ENCODE results near the gene XPO1.
"Not testable (repeated sequence)": the region's sequence is repeated elsewhere in the genome, so short reads cannot be mapped to it uniquely, and the experiment has no call there.

XPO1 gene, protein sequence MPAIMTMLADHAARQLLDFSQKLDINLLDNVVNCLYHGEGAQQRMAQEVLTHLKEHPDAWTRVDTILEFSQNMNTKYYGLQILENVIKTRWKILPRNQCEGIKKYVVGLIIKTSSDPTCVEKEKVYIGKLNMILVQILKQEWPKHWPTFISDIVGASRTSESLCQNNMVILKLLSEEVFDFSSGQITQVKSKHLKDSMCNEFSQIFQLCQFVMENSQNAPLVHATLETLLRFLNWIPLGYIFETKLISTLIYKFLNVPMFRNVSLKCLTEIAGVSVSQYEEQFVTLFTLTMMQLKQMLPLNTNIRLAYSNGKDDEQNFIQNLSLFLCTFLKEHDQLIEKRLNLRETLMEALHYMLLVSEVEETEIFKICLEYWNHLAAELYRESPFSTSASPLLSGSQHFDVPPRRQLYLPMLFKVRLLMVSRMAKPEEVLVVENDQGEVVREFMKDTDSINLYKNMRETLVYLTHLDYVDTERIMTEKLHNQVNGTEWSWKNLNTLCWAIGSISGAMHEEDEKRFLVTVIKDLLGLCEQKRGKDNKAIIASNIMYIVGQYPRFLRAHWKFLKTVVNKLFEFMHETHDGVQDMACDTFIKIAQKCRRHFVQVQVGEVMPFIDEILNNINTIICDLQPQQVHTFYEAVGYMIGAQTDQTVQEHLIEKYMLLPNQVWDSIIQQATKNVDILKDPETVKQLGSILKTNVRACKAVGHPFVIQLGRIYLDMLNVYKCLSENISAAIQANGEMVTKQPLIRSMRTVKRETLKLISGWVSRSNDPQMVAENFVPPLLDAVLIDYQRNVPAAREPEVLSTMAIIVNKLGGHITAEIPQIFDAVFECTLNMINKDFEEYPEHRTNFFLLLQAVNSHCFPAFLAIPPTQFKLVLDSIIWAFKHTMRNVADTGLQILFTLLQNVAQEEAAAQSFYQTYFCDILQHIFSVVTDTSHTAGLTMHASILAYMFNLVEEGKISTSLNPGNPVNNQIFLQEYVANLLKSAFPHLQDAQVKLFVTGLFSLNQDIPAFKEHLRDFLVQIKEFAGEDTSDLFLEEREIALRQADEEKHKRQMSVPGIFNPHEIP (N-terminal part only)

DNA sequence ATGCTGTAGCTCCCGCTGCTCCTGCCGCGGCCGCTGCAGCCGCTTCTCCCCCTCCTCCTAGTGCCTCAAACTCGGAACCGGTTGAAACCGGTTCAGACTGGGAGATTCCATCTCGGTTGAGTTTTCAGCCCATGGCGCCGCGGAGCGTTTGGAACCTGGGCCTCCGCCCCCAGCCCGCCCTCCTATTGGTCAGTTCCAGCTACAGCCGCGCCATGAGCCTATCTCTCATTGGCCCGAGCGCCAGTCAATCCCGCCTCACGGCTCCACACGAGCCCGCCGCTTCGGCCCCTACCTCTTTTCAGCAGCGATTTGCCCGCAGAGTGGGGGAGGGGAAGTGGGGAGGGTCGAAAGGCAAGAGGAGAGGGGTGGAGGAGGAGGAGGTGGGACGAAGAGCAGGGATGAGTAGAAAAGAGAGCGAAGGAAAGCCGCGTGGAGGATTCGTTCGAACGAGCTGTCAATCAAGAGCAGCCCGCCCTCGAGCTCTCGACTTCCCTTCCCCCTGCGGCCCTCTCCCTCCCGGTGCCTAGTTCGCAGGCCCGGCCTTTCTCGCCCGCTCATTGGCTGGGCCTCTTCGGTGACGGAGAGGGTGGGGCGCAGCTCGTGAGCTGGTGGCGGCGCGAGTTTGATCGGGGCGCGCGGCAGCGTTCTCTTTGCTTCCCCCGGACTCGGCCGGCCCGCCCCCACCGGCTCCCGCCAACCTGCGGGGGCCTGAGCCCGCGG is at the start of gene XPO1:
Gene XPO1 (minus strand): TSS at position 157 of the 720 bp plus-strand sequence. CDS start 4,459 bp downstream, outside the sequence.
- DNase-seq: peak; percentile 98

DNA sequence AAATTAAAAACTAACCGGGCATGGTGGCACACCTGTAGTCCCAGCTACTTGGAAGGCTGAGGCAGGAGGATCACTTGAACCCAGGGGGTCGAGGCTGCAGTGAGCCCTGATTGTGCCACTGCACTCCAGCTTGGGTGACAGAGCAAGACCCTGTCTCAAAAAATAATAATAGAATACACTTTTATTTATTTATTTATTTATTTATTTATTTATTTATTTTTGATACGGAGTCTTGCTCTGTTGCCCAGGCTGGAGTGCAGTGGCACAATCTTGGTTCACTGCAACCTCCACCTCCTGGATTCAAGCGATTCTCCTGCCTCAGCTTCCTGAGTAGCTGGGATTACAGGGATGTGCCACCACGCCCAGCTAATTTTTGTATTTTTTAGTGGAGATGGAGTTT is 48.8 kb upstream of the XPO1 start:
- not testable (repeated sequence) for DNase-seq

DNA sequence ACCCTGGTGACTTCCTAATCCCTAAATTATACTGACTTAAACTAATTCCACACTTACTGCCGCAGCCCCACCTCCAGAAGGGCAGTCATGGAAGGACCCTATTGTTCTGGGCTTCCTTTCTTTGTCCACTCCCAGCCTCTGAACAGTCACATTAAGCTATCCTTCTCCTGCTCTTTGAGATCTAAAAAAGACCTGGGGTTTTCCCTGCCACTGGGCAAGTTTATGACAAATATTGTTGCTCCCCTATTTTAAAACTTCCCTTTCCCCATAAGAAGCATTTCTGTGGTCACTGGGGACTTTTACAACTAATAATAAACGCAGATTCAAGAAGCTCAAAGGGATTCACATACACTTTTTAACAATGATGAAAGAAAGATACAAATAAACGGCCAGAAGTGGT is 47.2 kb upstream of the XPO1 start:
- DNase-seq: no peak

DNA sequence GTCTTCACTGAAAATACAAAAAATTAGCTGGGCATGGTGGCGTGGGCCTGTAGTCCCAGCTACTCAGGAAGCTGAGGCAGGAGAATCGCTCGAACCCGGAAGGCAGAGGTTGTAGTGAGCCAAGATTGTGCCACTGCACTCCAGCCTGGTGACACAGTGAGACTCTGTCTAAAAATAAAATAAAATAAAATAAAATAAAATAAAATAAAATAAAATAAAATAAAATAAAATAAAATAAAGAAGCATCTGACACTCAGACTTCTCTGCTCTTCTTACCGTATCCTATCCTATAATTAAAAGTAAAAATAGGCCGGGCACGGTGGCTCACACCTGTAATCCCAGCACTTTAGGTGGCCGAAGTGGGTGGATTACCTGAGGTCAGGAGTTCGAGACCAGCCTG is 46.2 kb upstream of the XPO1 start:
- DNase-seq: not testable (repeated sequence)

DNA sequence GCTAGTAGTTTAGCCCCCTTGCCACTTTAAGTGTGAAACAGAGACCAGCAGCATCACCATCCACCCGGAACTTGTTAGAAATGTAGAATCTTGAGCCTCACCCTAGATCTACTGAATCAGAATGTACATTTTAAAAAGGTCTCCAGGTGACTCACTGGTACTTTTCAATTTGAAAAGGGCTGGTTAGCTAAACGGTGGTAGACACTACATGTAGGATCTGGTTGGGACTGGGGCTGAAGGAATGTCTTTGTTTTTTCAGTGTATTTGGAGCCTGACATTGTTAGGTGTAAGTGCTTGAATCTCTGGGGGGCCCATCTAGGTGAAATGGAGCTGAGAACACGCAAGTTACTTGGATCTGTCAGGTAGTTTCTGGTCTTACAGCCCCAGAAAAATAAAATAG is 44.0 kb upstream of the XPO1 start:
- DNase-seq: no peak

DNA sequence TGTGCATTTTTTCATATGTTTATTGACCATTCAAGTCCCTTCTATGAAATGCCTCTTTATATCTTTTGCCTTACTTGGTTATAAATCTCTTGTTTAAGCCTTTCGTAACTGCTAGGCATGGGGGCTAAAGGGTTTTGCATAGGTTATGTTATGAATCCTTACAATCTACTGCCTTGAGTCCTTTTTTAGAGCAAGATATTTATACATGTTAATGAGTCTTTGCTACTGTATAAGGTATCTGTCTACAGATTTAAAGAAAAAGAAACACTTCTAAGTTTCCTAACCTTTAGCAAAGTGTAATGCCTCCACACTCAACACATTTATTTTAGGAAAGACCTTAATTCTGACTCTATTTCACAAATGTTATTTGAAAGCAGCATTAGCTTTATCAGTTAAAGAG is 43.6 kb upstream of the XPO1 start:
- DNase-seq: no peak

DNA sequence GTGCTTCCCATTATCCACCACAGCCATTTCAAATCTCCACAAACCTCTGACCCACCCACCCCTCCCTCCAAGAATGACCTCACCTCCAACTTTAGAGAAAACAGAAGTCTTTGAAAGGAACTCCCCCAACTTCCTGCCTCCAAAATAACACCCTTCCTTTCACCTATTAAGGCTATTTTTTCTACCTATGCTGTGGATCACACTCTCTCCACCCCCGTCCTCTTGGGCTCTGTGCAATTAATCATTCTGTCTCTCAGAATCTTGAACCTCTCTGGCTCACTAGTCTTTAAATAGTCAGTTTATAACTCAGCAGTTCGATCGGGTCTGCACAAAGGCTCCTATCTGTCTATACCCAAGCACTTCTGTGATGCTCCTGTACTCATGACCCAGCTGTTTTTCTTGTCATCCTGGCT is 37.3 kb upstream of the XPO1 start:
- DNase-seq: no peak

DNA sequence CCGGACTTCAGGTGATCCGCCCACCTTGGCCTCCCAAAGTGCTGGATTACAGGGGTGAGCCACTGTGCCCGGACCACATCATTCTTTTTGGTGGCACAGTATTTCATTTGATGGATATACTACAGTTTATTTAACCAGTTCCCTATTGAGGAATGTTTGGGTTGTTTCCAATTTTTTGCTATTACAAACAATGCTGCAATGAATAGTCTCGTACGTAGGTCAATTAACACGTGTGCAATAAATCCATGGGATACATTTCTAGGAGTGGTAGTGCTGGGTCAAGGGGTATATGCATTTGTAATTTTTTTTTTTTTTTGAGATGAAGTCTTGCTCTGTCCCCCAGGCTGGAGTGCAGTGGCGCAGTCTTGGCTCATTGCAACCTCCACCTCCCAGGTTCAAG is 28.4 kb upstream of the XPO1 start:
- no peak for DNase-seq

DNA sequence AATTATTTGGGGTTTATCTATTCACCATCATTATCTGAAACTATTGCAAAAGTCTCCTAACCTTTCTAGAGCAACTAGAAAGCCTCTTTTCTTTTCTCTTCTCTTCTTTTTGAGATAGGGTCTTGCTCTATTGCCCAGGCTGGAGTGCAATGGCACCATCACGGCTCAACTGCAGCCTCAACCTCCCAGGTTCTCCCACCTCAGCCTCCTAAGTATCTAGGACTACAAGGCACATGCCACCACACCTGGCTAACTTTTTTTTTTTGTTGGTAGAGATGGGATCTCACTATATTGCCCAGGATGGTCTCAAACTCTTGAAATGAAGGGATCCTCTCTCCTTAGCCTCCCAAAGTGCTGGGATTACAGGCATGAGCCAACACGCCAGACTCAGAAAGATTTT is 24.5 kb upstream of the XPO1 start:
- no peak for DNase-seq

DNA sequence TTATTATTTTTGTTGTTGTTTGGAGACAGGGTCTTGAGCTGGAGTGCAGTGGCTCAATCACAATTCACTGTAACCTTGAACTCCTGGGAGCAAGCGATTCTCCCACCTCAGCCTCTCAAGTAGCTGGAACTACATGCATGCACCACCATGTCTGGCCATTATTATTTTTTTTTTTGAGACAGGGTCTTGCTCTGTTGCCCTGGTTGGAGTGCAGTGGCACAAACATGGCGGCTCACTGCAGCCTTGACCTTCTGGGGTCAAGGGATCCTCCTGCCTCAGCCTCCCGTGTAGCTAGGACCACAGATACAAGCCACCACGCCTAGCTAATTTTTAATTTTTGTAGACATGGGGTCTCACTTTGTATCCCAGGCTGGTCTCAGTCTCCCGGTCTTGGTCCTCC is 20.0 kb upstream of the XPO1 start:
- DNase-seq: no peak

DNA sequence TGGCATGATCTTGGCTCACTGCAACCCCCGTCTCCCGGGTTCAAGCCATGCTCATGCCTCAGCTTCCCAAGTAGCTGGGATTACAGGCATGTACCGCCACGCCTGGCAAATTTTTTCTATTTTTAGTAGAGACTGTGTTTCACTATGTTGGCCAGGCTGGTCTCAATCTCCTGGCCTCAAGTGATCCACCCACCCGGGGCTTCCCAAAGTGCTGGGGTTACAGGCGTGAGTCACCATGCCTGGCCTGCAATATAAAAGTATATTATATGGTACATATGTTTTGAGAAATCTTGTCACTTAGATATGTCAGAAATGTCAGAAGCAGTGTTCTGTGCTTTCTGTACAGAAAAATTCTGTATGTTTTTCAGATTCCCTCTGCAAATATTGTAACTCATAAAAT is 19.2 kb upstream of the XPO1 start:
- no peak for DNase-seq

DNA sequence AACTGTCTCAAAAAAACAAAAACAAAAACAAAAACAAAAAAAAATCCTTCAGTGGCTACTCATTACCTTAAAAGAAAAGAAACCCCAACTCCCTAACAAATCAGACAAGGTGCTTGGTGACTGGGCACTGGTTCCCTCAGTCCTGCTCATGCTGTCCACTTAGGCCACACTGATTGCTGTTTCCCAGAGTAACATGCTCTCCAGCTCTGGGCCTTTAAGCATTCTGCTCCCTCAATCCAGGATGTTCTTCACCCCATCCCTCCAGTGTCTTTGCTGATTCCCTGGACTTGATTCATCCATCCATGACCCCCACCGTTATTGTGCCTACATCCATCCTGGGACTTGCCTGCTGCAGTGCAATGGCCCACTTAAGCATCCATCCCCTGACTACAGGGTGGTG is 16.4 kb upstream of the XPO1 start:
- no peak for DNase-seq

DNA sequence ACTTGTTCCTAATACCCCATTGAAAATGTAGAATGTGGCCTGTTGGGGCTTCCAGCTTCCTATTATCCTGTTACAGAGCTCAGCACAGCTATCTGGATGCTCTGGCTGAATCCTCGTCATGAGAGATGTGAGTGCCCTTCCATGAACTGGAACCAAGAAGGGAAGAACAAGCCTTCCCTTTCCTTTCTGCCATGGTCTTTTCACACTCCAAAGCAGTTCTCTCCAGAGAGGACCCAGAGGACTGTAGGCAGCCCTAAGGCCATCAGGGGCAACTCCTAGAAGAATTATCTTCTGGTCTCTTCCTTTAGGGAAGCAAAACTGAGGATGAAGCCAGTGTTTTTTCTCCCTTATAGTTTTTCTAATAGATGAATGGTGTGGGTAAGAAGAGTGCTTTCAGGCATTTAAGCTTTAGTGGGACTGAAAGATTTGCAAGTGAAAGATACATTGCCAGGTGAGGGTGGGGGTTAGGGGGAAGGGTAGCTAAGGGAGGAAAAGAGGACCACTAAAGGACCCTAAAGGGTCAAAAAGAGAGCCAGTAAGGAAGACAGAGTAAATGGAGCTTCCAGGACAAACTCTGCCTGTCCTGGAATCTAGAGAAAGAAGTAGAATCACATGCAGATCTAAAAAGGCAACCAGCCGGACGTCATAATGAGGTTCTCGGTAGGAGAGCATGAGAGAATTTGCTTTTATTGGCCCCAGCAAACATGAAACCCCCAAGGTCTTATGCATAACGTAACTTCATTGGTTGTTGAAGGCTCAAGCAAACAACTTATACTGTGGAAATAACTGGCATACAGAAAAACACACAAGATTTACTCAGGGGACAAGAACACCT is 12.4 kb upstream of the XPO1 start:
- DNase-seq: no peak

DNA sequence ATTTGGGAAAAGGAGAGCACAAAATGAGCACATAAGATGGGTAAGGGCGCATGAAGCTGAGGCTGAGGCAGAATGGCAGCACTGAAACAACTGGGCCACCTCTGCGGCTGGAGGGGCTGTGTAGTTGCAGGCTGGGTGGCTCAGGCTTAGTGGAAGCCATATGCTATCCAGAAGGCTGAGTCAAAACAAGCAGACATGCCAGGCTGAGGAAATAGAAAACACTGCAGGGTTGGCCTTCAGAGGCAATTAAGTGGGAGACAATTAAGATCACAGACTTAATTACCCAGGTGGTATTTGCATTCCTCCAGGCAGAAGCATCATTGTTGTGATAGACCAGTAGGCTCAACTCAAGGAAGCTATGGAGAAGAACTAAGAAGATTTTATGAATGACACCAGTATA is 11.4 kb upstream of the XPO1 start:
- no peak for DNase-seq

DNA sequence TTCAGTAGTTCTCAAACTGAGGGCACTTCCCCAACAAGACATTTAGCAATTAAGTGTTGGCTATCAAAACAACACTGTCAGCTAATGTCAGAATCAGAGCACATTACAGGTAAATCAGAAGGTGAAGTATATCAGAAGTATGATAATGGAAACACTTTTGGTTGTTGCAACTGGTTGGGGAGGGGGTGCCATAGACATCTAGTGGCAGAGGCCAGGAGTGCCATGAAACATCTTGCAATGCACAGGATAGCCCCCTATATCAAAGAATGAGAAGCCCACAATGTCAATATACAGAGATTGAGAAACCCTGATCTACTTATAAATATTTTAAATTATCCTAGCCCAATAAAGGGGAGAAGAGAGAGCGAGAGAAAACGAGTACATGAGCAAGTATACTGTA is 4.9 kb upstream of the XPO1 start:
- no peak for DNase-seq

DNA sequence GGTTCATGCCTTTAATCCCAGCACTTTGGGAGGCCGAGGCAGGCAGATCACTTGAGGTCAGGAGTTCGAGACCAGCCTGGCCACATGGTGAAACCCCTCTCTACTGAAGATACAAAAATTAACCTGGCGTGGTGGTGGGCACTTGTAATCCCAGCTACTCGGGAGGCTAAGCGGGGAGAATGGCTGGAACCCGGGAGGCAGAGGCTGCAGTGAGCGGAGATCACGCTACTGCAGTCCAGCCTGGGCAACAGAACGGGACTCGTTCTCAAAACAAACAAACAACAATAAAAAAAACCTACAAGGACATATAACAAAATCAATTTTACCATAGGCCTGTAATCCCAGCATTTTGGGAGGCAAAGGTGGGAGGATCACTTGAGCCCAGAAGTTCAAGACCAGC is 2.0 kb upstream of the XPO1 start:
- DNase-seq: not testable (repeated sequence)

DNA sequence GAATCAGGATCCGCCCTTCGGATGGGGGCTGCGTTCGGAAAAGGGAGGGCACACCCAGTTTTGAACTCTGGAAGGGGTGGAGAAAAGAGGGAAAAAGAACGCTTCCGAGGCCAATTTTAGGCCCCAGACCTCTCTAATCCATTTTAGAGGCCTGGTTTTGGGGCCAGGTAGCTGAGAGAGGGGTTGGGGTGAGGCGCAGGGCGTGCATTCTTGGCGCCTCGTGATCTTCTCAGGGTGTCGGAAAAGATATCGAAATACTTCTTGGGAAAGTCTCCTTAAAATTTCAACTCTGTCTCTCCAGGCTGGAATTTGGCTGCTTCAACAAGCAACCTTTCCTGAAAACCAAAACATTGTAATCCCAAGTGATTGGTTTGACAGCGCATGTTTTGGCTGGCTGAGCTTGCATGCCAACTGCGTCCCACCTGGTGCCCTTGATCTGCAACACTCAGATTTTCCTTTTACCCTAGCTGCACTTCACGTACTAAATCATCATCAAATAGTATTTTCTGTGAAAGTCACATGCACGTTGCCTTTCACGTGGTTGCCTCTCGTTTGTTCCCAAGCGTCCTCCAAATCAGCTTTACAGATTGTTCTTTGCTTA is 864 bp upstream of the XPO1 start:
- DNase-seq: peak; percentile 7 to 57

DNA sequence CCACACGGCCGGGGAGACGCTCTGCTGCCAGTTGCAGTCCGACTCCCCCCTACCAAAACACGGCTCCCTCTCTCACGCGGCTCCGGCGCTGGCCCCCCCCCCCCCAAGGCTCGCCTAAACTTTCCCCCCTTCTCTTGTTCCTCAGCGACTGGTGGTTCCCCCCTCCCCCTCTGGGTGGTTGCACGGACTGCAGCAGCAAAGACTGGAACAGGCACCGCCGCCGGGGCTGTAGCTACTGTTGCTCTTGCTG is 281 bp downstream of the XPO1 start:
- no peak for DNase-seq

DNA sequence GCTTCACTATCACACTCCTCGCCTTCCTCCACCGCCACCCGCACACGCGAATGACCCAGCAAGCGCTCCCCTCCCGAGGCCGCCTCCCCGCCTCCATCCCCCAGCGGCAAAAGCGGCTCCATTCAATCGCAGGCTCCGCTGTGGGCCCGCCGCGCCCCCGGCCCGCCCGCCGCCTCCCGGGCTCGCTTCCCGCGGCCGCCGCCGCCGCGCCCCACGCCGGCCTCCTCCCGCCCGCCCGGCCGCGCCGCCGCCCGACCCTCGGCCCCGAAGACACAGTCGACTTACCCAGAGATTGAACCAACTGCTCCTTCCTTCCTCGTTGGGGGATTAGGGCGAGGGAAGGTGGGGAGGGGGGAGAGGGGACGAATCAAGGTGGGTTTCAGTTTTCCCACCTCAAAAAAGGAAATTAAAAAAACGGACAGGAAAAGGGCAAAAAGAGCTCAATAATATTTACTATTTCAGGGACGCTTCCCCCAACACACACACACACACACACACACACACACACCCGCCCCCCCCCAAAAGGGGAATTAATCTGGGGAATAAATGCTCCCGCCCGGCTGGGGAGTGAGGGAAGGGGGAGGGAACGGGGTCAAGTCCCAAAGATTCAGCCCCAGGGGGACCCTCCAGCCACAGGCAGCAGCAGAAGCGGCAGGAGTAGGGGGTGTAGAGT is 743 bp downstream of the XPO1 start:
- peak in 1 of 2 donors; percentile 43 for DNase-seq

DNA sequence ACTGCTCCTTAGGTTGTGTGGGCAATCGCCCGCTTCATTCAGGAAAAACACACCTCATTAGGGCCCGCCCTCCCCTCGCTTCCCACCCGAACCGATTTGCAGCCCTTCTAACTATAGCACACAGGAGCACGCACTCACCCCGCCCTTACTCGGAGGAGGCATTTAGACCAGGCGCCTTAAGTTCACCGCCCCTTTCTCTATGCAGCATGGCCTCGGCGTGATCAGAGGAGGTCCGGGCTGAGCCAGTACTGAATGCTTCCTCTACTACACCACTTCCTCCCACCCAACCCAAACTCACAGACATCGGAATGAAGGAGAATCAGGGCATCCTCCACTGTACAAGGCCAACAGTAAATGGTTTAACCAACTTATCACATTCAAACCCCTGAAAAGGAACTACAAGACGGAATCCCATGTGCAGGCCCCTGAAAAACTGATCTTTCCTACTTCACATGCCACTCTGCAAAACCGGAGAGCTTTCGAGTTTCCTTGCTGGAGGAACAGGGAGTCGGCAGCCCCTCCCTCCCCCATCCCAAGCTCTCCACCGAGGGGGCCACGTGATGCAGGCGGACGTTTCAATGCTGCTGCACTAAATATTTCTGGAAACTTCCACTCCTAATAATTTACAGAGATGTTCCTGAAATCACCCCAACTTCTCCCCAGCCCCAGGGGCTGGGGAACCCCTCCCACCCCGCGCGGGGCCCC is 1.4 kb downstream of the XPO1 start:
- DNase-seq: peak; percentile 82 to 90

DNA sequence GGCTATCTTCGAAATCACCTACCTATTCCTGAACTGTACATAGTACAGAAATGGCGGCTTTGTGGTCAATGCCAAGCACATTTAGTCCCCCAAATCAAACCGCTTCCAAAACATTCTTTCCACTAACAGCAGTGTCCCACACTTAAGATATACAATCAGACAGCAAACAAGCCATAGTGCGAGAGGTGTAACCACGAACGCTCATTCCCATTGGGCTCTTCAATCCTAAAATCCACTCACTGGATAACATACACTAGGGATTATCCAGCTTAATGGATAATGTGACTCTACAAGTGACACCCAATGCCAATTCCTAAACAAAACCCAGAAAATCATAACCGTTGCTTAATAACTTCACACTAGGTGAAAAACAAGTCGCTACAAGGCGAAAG is 2.0 kb downstream of the XPO1 start:
- DNase-seq: peak in 1 of 2 donors; percentile 39
